Measurements from ENCODE around the gene APOLD1.
"Not testable (repeated sequence)": the region's sequence is repeated elsewhere in the genome, so short reads cannot be mapped to it uniquely, and the experiment has no call there.

The APOLD1 gene

GRCh38 chr12:12807970-12808702 is 22.7 kb downstream of the APOLD1 start:
- peak in 1 of 2 donors; percentile 24 for DNase-seq (ENCODE audit: low read depth in 2 of 2)

- no peak for DNase-seq (ENCODE audit: low read depth in 2 of 2)
These were observed 25.1 kb downstream of the APOLD1 start for GRCh38 chr12:12810553-12811021.

- no peak for DNase-seq (ENCODE audit: low read depth in 2 of 2)
These were observed 25.9 kb downstream of the APOLD1 start for GRCh38 chr12:12811343-12811742.

- DNase-seq (ENCODE audit: low read depth in 2 of 2), result no peak
These were observed 26.7 kb downstream of the APOLD1 start for GRCh38 chr12:12812174-12812573.

GRCh38 chr12:12812618-12813119 is 27.2 kb downstream of the APOLD1 start:
- DNase-seq (ENCODE audit: low read depth in 2 of 2), result no peak

- peak; percentile 91 to 94 for DNase-seq (ENCODE audit: low read depth in 2 of 2)
These were observed 28.0 kb downstream of the APOLD1 start, which contains the start of gene DDX47 for GRCh38 chr12:12813120-12814101. Gene DDX47 (plus strand): TSS chr12:12813346. CDS start chr12:12813368, 22 bp downstream.

- no peak for DNase-seq (ENCODE audit: low read depth in 2 of 2)
These were observed 32.2 kb downstream of the APOLD1 start for GRCh38 chr12:12817616-12818015.

- no peak for DNase-seq (ENCODE audit: low read depth in 2 of 2)
These were observed 33.2 kb downstream of the APOLD1 start for GRCh38 chr12:12818701-12819100.

GRCh38 chr12:12819221-12819620 is 33.8 kb downstream of the APOLD1 start:
- DNase-seq (ENCODE audit: low read depth in 2 of 2), result no peak

GRCh38 chr12:12819752-12820311 is 34.4 kb downstream of the APOLD1 start:
- no peak for DNase-seq (ENCODE audit: low read depth in 2 of 2)

- DNase-seq (ENCODE audit: low read depth in 2 of 2), result not testable (repeated sequence)
These were observed 34.9 kb downstream of the APOLD1 start for GRCh38 chr12:12820376-12820775.

GRCh38 chr12:12821975-12822374 is 36.5 kb downstream of the APOLD1 start:
- no peak for DNase-seq (ENCODE audit: low read depth in 2 of 2)

- no peak for DNase-seq (ENCODE audit: low read depth in 2 of 2)
These were observed 37.4 kb downstream of the APOLD1 start for GRCh38 chr12:12822886-12823285.

GRCh38 chr12:12823300-12823699 is 37.8 kb downstream of the APOLD1 start:
- DNase-seq (ENCODE audit: low read depth in 2 of 2), result no peak

GRCh38 chr12:12823811-12824210 is 38.4 kb downstream of the APOLD1 start:
- DNase-seq (ENCODE audit: low read depth in 2 of 2), result no peak

- no peak for DNase-seq (ENCODE audit: low read depth in 2 of 2)
These were observed 50.1 kb downstream of the APOLD1 start for GRCh38 chr12:12835378-12836146.

- no peak for DNase-seq (ENCODE audit: low read depth in 2 of 2)
These were observed 51.1 kb downstream of the APOLD1 start for GRCh38 chr12:12836571-12836970.

- peak in 1 of 2 donors; percentile 18 for DNase-seq (ENCODE audit: low read depth in 2 of 2)
These were observed 51.8 kb downstream of the APOLD1 start for GRCh38 chr12:12837025-12837812.

- DNase-seq (ENCODE audit: low read depth in 2 of 2), result no peak
These were observed 52.3 kb downstream of the APOLD1 start for GRCh38 chr12:12837813-12838153.

GRCh38 chr12:12839003-12839395 is 53.5 kb downstream of the APOLD1 start:
- DNase-seq (ENCODE audit: low read depth in 2 of 2), result no peak
